ENCODE data around the gene ELN. TPM values are rescaled to one million over a fixed set of nuclear protein-coding genes. Genes with fewer than 3 reads are reported as not detected.

The ELN gene
- total RNA-seq, 1 donor from 2014 or later = not detected

DNA sequence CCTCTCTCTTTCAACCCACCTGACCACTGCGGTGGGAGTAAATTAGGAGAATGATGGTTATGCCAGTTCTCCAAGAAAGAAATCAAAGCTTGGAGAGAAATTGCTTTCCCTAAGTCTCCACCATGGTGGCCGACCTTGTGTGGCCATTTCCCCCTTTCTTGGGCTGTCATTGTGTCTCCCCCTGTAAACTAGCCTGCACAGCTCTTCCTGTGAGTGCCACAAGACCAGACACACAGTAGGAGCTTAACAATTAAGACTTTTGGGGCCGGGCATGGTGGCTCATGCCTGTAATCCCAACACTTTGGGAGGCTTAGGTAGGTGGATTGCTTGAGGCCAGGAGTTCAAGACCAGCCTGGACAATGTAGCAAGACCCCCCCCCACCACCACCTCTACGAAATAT, 36.7 kb downstream of the ELN start:
- Histone ChIP-seq H3K27me3 (ENCODE audit: control insufficient read depth, insufficient read depth, low read length) (no peaks in the 10 kb centered on the region), H3K4me3 (ENCODE audit: low read depth, low read length) (no peak overlapping the region), H3K36me3 (ENCODE audit: control insufficient read depth, insufficient read depth, low read length) (no peaks in the 10 kb centered on the region)
- TF ChIP-seq, protein P1, sequence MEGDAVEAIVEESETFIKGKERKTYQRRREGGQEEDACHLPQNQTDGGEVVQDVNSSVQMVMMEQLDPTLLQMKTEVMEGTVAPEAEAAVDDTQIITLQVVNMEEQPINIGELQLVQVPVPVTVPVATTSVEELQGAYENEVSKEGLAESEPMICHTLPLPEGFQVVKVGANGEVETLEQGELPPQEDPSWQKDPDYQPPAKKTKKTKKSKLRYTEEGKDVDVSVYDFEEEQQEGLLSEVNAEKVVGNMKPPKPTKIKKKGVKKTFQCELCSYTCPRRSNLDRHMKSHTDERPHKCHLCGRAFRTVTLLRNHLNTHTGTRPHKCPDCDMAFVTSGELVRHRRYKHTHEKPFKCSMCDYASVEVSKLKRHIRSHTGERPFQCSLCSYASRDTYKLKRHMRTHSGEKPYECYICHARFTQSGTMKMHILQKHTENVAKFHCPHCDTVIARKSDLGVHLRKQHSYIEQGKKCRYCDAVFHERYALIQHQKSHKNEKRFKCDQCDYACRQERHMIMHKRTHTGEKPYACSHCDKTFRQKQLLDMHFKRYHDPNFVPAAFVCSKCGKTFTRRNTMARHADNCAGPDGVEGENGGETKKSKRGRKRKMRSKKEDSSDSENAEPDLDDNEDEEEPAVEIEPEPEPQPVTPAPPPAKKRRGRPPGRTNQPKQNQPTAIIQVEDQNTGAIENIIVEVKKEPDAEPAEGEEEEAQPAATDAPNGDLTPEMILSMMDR (IDR thresholded peaks at IDR 0.05; ENCODE audit: insufficient read depth, low read length, poor library complexity, severe bottlenecking) = no peak
- no peak for DNase-seq (ENCODE audit: low read depth)

DNA sequence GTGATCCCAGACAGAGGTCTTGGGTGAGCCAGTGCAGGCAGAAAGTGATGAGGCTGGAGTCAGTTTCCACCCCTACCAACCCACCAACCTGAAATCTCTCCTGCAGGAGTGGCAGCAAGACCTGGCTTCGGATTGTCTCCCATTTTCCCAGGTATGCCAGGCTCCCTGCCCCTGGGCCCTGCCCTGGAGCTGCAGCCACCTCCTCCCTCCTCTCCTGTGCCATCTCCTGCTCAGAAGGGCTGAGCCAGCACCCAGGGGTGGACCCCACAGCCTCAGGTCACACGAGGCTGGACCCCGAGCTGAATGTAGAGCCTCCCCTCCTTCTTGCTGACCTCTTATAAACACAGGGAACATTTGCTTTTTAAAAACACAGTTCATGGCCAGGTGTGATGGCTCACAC, 38.7 kb downstream of the ELN start:
- H3K36me3 ChIP-seq (ENCODE audit: control insufficient read depth, insufficient read depth, low read length) = no peaks in the 10 kb centered on the region
- TF ChIP-seq, protein P1 (IDR thresholded peaks at IDR 0.05; ENCODE audit: insufficient read depth, low read length, poor library complexity, severe bottlenecking) = no peak

DNA sequence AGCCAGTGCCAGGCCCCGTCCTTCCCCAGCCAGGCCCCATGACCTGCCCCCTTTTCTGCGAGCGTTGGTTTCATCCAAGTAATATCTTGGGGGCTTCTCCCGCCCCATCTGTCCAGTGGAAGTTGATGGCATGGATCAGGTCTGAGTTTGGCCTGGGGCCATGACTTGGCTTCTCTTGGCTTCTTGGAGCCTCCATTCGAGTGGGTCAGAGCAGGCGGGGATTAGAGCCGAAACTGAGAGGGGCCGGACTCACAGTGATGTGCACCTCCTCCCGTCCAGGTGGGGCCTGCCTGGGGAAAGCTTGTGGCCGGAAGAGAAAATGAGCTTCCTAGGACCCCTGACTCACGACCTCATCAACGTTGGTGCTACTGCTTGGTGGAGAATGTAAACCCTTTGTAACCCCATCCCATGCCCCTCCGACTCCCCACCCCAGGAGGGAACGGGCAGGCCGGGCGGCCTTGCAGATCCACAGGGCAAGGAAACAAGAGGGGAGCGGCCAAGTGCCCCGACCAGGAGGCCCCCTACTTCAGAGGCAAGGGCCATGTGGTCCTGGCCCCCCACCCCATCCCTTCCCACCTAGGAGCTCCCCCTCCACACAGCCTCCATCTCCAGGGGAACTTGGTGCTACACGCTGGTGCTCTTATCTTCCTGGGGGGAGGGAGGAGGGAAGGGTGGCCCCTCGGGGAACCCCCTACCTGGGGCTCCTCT, 40.6 kb downstream of the ELN start:
- no peaks in the 10 kb centered on the region for H3K27me3 ChIP-seq (ENCODE audit: control insufficient read depth, insufficient read depth, low read length)
- DNase-seq (ENCODE audit: low read depth) = no peak
- H3K4me3 ChIP-seq (ENCODE audit: low read depth, low read length) = no peak overlapping the region
- H3K36me3 ChIP-seq (ENCODE audit: control insufficient read depth, insufficient read depth, low read length) = no peaks in the 10 kb centered on the region
- TF ChIP-seq, protein P1 (IDR thresholded peaks at IDR 0.05; ENCODE audit: insufficient read depth, low read length, poor library complexity, severe bottlenecking) = no peak

More for the DNA sequence above, 38.7 kb downstream of the ELN start:
- Histone ChIP-seq H3K4me3 (ENCODE audit: low read depth, low read length) (no peak overlapping the region), H3K27me3 (ENCODE audit: control insufficient read depth, insufficient read depth, low read length) (no peaks in the 10 kb centered on the region)
- no peak for DNase-seq (ENCODE audit: low read depth)

DNA sequence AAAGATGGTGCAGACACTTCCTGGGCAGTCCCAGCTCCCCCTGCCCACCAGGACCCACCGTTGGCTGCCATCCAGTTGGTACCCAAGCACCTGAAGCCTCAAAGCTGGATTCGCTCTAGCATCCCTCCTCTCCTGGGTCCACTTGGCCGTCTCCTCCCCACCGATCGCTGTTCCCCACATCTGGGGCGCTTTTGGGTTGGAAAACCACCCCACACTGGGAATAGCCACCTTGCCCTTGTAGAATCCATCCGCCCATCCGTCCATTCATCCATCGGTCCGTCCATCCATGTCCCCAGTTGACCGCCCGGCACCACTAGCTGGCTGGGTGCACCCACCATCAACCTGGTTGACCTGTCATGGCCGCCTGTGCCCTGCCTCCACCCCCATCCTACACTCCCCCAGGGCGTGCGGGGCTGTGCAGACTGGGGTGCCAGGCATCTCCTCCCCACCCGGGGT, 41.1 kb downstream of the ELN start:
- Histone ChIP-seq H3K36me3 (ENCODE audit: control insufficient read depth, insufficient read depth, low read length) (no peaks in the 10 kb centered on the region), H3K4me3 (ENCODE audit: low read depth, low read length) (no peak overlapping the region), H3K27me3 (ENCODE audit: control insufficient read depth, insufficient read depth, low read length) (no peaks in the 10 kb centered on the region)
- DNase-seq (ENCODE audit: low read depth) = no peak
- TF ChIP-seq, protein P1 (IDR thresholded peaks at IDR 0.05; ENCODE audit: insufficient read depth, low read length, poor library complexity, severe bottlenecking) = no peak

DNA sequence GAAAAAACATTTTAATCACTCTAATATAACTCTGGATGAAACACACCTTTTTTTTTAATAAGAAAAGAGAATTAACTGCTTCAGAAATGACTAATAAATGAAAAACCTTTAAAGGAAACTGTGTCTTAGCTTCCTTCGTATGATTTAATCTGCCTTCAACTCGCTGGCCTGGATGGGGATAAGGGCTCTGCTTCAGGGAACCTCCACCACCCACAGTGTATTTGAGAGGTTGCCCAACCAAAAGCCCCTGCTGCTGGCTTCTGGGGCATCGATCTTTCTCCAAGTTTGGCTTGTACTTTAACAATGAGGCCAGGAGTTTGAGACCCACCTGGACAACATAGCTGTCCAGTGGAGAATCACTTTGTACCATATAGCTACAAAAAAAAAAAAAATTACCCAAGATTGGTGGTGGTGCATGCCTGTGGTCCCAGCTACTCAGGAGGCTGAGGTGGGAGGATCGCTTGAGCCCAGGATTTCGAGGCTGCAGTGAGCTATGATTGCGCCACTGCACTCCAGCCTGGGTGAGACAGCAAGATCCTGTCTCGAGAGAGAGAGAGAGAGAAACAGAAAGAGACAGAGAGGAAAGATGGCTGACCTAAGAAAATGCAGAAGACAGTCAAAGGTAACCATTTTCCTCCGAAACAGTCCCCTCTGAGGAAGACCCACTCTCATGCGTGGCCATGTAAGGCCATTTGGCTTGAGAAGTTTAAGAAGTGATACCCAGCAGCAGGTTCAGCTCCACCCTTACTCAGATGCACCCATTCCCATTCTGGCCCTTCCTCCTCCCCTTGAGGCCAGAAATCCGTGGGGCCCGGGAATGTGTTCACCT, 42.0 kb downstream of the ELN start:
- H3K27me3 ChIP-seq (ENCODE audit: control insufficient read depth, insufficient read depth, low read length) = no peaks in the 10 kb centered on the region
- no peak for DNase-seq (ENCODE audit: low read depth)
- H3K4me3 ChIP-seq (ENCODE audit: low read depth, low read length) = no peak overlapping the region
- no peaks in the 10 kb centered on the region for H3K36me3 ChIP-seq (ENCODE audit: control insufficient read depth, insufficient read depth, low read length)
- TF ChIP-seq, protein P1 (IDR thresholded peaks at IDR 0.05; ENCODE audit: insufficient read depth, low read length, poor library complexity, severe bottlenecking) = no peak

Data from kidney epithelial cell (primary cell).